Measurements from ENCODE around the gene EHD1.
"Not testable (repeated sequence)": the region's sequence is repeated elsewhere in the genome, so short reads cannot be mapped to it uniquely, and the experiment has no call there.

EHD1 gene

GRCh38 chr11:64832467-64833197 is 45.8 kb downstream of the EHD1 start:
- DNase-seq, result no peak

- DNase-seq, result no peak
These were observed 47.0 kb downstream of the EHD1 start for GRCh38 chr11:64831411-64831891.

GRCh38 chr11:64829536-64830251 is 48.7 kb downstream of the EHD1 start:
- no peak for DNase-seq

GRCh38 chr11:64827451-64827839 is 51.0 kb downstream of the EHD1 start:
- no peak for DNase-seq

GRCh38 chr11:64826578-64827450 is 51.6 kb downstream of the EHD1 start:
- DNase-seq, result no peak

GRCh38 chr11:64826062-64826461 is 52.4 kb downstream of the EHD1 start:
- no peak for DNase-seq

GRCh38 chr11:64823568-64824119 is 54.8 kb downstream of the EHD1 start:
- DNase-seq, result no peak

GRCh38 chr11:64817476-64817875 is 60.9 kb downstream of the EHD1 start:
- DNase-seq, result no peak

GRCh38 chr11:64815433-64815832 is 63.0 kb downstream of the EHD1 start:
- not testable (repeated sequence) for DNase-seq

GRCh38 chr11:64814712-64815187 is 63.7 kb downstream of the EHD1 start:
- DNase-seq, result no peak

GRCh38 chr11:64813826-64814225 is 64.6 kb downstream of the EHD1 start:
- DNase-seq, result no peak

- peak in 2 of 58 donors; percentile 46 to 62 for DNase-seq
These were observed 67.5 kb downstream of the EHD1 start for GRCh38 chr11:64810891-64811272.

- peak; percentile 73 to 98 (median 95) for DNase-seq
These were observed 68.0 kb downstream of the EHD1 start, which contains the start of gene MEN1 for GRCh38 chr11:64810271-64810890. Gene MEN1, minus strand, starts transcription at chr11:64810551. Its CDS starts 442 bp downstream, at chr11:64810109.

- no peak for DNase-seq
These were observed 68.6 kb downstream of the EHD1 start for GRCh38 chr11:64809781-64810241.

- DNase-seq, result no peak
These were observed 72.9 kb downstream of the EHD1 start for GRCh38 chr11:64805481-64805880.

GRCh38 chr11:64804346-64805210 is 73.8 kb downstream of the EHD1 start:
- no peak for DNase-seq

- DNase-seq, result no peak
These were observed 74.5 kb downstream of the EHD1 start for GRCh38 chr11:64803846-64804345.

GRCh38 chr11:64803158-64803845 is 75.1 kb downstream of the EHD1 start, which contains the start of gene MAP4K2:
Gene MAP4K2, minus strand, starts transcription at chr11:64803214. Its CDS starts 65 bp downstream, at chr11:64803149.
- peak in 55 of 58 donors; percentile 9 to 85 (median 67) for DNase-seq

All from anterior cingulate cortex (tissue), 58 donors.